Measurements from ENCODE around the gene HEMK1.

Gene HEMK1

DNA sequence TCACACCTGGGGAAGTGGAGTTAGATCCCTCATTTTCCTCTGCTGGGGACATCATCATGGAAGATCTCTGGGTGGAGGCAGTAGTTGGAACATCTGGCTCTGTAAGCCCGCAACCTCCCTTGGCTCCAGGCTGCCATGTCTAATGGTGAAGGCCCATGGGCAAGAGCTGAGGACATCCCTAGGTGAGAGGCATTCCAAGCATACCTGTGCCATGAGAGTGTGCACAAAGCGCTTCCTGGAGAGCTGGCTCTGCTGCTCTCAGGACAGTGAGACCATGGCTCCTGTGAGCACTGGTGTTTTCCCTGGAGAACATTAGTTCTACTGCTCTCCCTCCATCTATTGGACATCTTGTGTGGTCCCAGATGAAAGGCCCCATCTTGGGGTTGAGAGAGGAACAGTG lies 55.3 kb downstream of the HEMK1 start:
- no peak overlapping the region for H2AFZ ChIP-seq (ENCODE audit: low read length)
- H3K9me2 ChIP-seq (replicated peaks; ENCODE audit: low read depth, low read length) = no peaks in the 10 kb centered on the region
- peaks cover 33% of the 10 kb centered on the region for H4K20me1 ChIP-seq (ENCODE audit: insufficient read depth, low read length, poor library complexity, severe bottlenecking)
- H3K27me3 ChIP-seq (ENCODE audit: insufficient read depth, low read length, poor library complexity, severe bottlenecking) = no peaks in the 10 kb centered on the region
- H3K4me2 ChIP-seq (ENCODE audit: low read depth, low read length, poor library complexity, severe bottlenecking) = peak overlapping the region; percentile 95
- peaks cover 14% of the 10 kb centered on the region; the same call in 1 of the 2 replicates for H3K36me3 ChIP-seq (ENCODE audit: insufficient read depth, low read length)
- H3K9ac ChIP-seq (ENCODE audit: low read depth, low read length, poor library complexity, severe bottlenecking) = peak overlapping the region; percentile 98
- H3K4me3 ChIP-seq (ENCODE audit: low read length, poor library complexity, severe bottlenecking) = peak overlapping the region; percentile 97
- TF ChIP-seq EZH2phosphoT487 (IDR thresholded peaks at IDR 0.05; ENCODE audit: borderline replicate concordance) = no peak
- TF ChIP-seq, protein P1, sequence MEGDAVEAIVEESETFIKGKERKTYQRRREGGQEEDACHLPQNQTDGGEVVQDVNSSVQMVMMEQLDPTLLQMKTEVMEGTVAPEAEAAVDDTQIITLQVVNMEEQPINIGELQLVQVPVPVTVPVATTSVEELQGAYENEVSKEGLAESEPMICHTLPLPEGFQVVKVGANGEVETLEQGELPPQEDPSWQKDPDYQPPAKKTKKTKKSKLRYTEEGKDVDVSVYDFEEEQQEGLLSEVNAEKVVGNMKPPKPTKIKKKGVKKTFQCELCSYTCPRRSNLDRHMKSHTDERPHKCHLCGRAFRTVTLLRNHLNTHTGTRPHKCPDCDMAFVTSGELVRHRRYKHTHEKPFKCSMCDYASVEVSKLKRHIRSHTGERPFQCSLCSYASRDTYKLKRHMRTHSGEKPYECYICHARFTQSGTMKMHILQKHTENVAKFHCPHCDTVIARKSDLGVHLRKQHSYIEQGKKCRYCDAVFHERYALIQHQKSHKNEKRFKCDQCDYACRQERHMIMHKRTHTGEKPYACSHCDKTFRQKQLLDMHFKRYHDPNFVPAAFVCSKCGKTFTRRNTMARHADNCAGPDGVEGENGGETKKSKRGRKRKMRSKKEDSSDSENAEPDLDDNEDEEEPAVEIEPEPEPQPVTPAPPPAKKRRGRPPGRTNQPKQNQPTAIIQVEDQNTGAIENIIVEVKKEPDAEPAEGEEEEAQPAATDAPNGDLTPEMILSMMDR (conservative IDR thresholded peaks at IDR 0.05; ENCODE audit: low read length) = no peak
- H3K4me1 ChIP-seq (ENCODE audit: insufficient read depth, low read length, poor library complexity, severe bottlenecking) = peaks cover 92% of the 10 kb centered on the region
- no peaks in the 10 kb centered on the region for H3K9me3 ChIP-seq (ENCODE audit: insufficient read depth, low read depth, low read length)
- H3K79me2 ChIP-seq (ENCODE audit: insufficient read depth, low read length) = peaks cover 98% of the 10 kb centered on the region
- peaks cover 14% of the 10 kb centered on the region for H3F3A ChIP-seq (ENCODE audit: low read depth)

DNA sequence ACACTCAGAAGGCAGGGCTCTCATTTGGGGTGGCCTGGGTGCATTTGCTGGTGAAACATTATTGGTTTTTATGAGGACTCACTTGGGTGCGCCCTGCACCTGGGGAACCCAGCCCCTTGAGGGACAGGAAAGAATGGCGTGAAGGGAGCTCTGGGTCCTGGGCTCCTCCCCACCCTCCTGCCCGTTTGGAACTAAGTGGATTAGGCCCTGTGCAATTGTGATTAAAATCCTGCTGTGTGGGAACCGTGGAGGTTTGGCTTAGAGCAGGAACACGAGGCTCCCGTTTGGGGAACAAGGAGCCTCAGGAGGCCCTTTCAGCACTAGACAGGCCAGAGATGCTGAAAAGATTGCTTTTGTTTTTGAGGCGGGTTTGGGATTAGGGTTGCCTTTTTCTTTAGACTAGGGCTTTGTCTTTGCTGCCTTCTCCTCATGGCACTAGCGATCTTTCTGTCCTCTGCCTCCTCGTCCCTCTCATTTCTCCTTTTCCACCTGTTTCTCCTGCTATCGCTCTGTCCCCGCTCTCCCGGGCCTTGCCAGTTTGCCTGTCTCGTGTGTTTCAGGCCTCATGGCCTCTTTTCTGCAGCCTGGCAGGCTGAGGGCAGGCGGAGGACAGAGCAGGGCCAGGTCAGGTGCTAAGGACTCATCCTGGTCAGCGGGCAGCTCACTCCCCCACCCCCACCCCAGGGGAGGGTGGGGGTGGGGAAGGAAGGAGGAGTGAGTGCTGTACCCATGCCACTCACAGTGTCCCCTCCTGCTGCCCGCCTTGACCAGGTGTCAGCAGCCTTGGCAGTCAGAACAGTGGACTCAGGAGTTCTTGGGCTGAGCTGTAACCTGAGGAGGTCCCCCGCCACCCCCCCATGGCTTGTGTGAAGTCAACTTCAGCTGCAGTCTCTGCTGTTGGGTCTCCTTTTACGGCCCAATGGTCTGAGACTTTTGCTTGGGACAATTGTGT lies 56.2 kb downstream of the HEMK1 start:
- H4K20me1 ChIP-seq (ENCODE audit: insufficient read depth, low read length, poor library complexity, severe bottlenecking) = peaks cover 39% of the 10 kb centered on the region

GRCh38 chr3:50626401-50626800 lies 57.1 kb downstream of the HEMK1 start:
- Histone ChIP-seq H3K79me2 (ENCODE audit: insufficient read depth, low read length) (peaks cover 100% of the 10 kb centered on the region), H4K20me1 (ENCODE audit: insufficient read depth, low read length, poor library complexity, severe bottlenecking) (peaks cover 44% of the 10 kb centered on the region)
- TF ChIP-seq EZH2phosphoT487 (IDR thresholded peaks at IDR 0.05; ENCODE audit: borderline replicate concordance) = no peak
- TF ChIP-seq, protein P1 (conservative IDR thresholded peaks at IDR 0.05; ENCODE audit: low read length) = 0 out of 2 replicates have a peak, but pooled peaks have one; percentile 17

More for the DNA sequence above, 56.2 kb downstream of the HEMK1 start:
- Histone ChIP-seq H3K27me3 (ENCODE audit: insufficient read depth, low read length, poor library complexity, severe bottlenecking) (no peaks in the 10 kb centered on the region), H3K79me2 (ENCODE audit: insufficient read depth, low read length) (peaks cover 100% of the 10 kb centered on the region), H3K4me1 (ENCODE audit: insufficient read depth, low read length, poor library complexity, severe bottlenecking) (peaks cover 94% of the 10 kb centered on the region), H3K36me3 (ENCODE audit: insufficient read depth, low read length) (peaks cover 14% of the 10 kb centered on the region; the same call in 1 of the 2 replicates), H3K4me3 (ENCODE audit: low read length, poor library complexity, severe bottlenecking) (peak overlapping the region; percentile 97), H3F3A (ENCODE audit: low read depth) (peaks cover 8% of the 10 kb centered on the region; the same call in 1 of the 2 replicates), H3K4me2 (ENCODE audit: low read depth, low read length, poor library complexity, severe bottlenecking) (peak overlapping the region; percentile 95), H3K9ac (ENCODE audit: low read depth, low read length, poor library complexity, severe bottlenecking) (peak overlapping the region; percentile 98), H3K9me2 (replicated peaks; ENCODE audit: low read depth, low read length) (no peaks in the 10 kb centered on the region), H3K9me3 (ENCODE audit: insufficient read depth, low read depth, low read length) (no peaks in the 10 kb centered on the region), H2AFZ (ENCODE audit: low read length) (no peak overlapping the region)
- TF ChIP-seq EZH2phosphoT487 (IDR thresholded peaks at IDR 0.05; ENCODE audit: borderline replicate concordance) = no peak
- TF ChIP-seq, protein P1 (conservative IDR thresholded peaks at IDR 0.05; ENCODE audit: low read length) = no peak

More at GRCh38 chr3:50626401-50626800, 57.1 kb downstream of the HEMK1 start:
- H3K4me1 ChIP-seq (ENCODE audit: insufficient read depth, low read length, poor library complexity, severe bottlenecking) = peaks cover 96% of the 10 kb centered on the region
- no peak overlapping the region for H2AFZ ChIP-seq (ENCODE audit: low read length)
- H3F3A ChIP-seq (ENCODE audit: low read depth) = peaks cover 10% of the 10 kb centered on the region; the same call in 1 of the 2 replicates
- H3K27me3 ChIP-seq (ENCODE audit: insufficient read depth, low read length, poor library complexity, severe bottlenecking) = no peaks in the 10 kb centered on the region
- H3K9ac ChIP-seq (ENCODE audit: low read depth, low read length, poor library complexity, severe bottlenecking) = peak overlapping the region; percentile 98
- peak overlapping the region; percentile 95 for H3K4me2 ChIP-seq (ENCODE audit: low read depth, low read length, poor library complexity, severe bottlenecking)
- H3K9me3 ChIP-seq (ENCODE audit: insufficient read depth, low read depth, low read length) = no peaks in the 10 kb centered on the region
- no peaks in the 10 kb centered on the region for H3K9me2 ChIP-seq (replicated peaks; ENCODE audit: low read depth, low read length)
- peaks cover 14% of the 10 kb centered on the region; the same call in 1 of the 2 replicates for H3K36me3 ChIP-seq (ENCODE audit: insufficient read depth, low read length)
- H3K4me3 ChIP-seq (ENCODE audit: low read length, poor library complexity, severe bottlenecking) = peak overlapping the region; percentile 97

Measured in Loucy (cell line).